Panc1 (cell line): ENCODE data around the gene PGC. TPM values are rescaled to one million over a fixed set of nuclear protein-coding genes. Genes with fewer than 3 reads are reported as not detected.

Experiments
- ATAC-seq: fragments of 200-7000 bp; cut with Tn5 transposase; 2 replicates; pipeline ENCODE4 v1.9.1; 2020; ENCODE audit warnings: mild to moderate bottlenecking, moderate library complexity
- BruUV-seq: library from RNA; stranded (reverse); fragments of 400-500 nt; replicated peaks from 2 replicates; lab custom pipeline; 2021; lab: Mats Ljungman, UMichigan
- CTCF ChIA-PET: fragments of 300-600 bp; sonication (Branson Sonifier 250); formaldehyde crosslinking; loops from one replicate; lab custom pipeline; 2022; ENCODE audit warnings: antibody characterized with exemption; lab: Charles Lee
- POLR2A ChIA-PET: fragments of 300-600 bp; sonication (Branson Sonifier 250); formaldehyde crosslinking; loops from one replicate; lab custom pipeline; 2022; ENCODE audit warnings: antibody characterized with exemption; lab: Charles Lee
- DNase-seq: peaks from one replicate; pipeline ENCODE4 v3.0.0-alpha.2; 2010; ENCODE audit warnings: low read depth, low spot score
- H3K27ac ChIP-seq: 2 replicates; pipeline ENCODE4 v1.5.1; 2011; ENCODE audit warnings: mild to moderate bottlenecking, low read length, inconsistent platforms
- H3K27me3 ChIP-seq: fragments of 200-500 bp; sonication (Bioruptor generic); 2 replicates; pipeline ENCODE4 v1.6.0; 2014; ENCODE audit warnings: low read length, inconsistent platforms; ENCODE audit not compliant: control insufficient read depth, insufficient read depth
- H3K36me3 ChIP-seq: fragments of 200-500 bp; sonication (Bioruptor generic); 2 replicates; pipeline ENCODE4 v1.5.1; 2014; ENCODE audit warnings: inconsistent platforms, mild to moderate bottlenecking, low read length, moderate library complexity; ENCODE audit not compliant: control insufficient read depth, insufficient read depth
- H3K4me1 ChIP-seq: 2 replicates; pipeline ENCODE4 v1.5.1; 2011; ENCODE audit warnings: inconsistent platforms, mild to moderate bottlenecking, low read length, moderate library complexity; ENCODE audit not compliant: control insufficient read depth, insufficient read depth
- H3K4me3 ChIP-seq, 2 experiments: 2 replicates each; pipeline ENCODE4 v1.5.1; 2011 to 2012; ENCODE audit warnings: low read depth in 2 of 2, low read length in 2 of 2, mild to moderate bottlenecking in 2 of 2, inconsistent platforms in 1 of 2, moderate library complexity in 1 of 2
- H3K9me3 ChIP-seq: fragments of 200-500 bp; sonication (Bioruptor generic); 2 replicates; pipeline ENCODE4 v1.5.1; 2014; ENCODE audit warnings: low read depth, mild to moderate bottlenecking, inconsistent platforms, low read length, moderate library complexity; ENCODE audit not compliant: control insufficient read depth, insufficient read depth
- POLR2AphosphoS5 ChIP-seq: IDR thresholded peaks from 2 replicates; pipeline ENCODE4 v1.6.1; 2012; ENCODE audit warnings: mild to moderate bottlenecking, low read depth, low read length, moderate library complexity
- SIN3A ChIP-seq: IDR thresholded peaks from 2 replicates; pipeline ENCODE4 v1.6.1; 2012; ENCODE audit warnings: low read depth, mild to moderate bottlenecking, low read length, moderate library complexity, borderline replicate concordance; ENCODE audit not compliant: insufficient read depth
- TCF7L2 ChIP-seq: IDR thresholded peaks from 2 replicates; pipeline ENCODE4 v1.6.1; 2011; ENCODE audit warnings: mild to moderate bottlenecking, low read depth, low read length, inconsistent platforms
- in situ Hi-C: cut with HindIII; loops from 2 replicates; pipeline ENCODE4 v1.10.0; 2016; ENCODE audit warnings: low sequenced_read_pairs, low pct_unique_long_range_greater_than_20kb
- intact Hi-C: fragments of 100-400 bp; cut with micrococcal nuclease; formaldehyde crosslinking; loops from one replicate; pipeline ENCODE4 v1.10.0; 2022; ENCODE audit not compliant: unreplicated experiment
- total RNA-seq: library from RNA; stranded (reverse); gene quantifications from one replicate; pipeline ENCODE4 v1.2.1, GENCODE V29; 2021; ENCODE audit not compliant: unreplicated experiment
- TF ChIP-seq, protein P1 (sequence below): fragments of 450-650 bp; IDR thresholded peaks from 2 replicates; pipeline ENCODE4 v1.5.1; 2017; ENCODE audit warnings: mild to moderate bottlenecking
- TF ChIP-seq, protein P2 (sequence below), 2 experiments: IDR thresholded peaks; 2 replicates each; pipeline ENCODE4 v1.6.1; 2011 to 2012; ENCODE audit warnings: low read depth in 2 of 2, control low read depth in 1 of 2, low read length in 1 of 2, mild to moderate bottlenecking in 1 of 2, moderate library complexity in 1 of 2; ENCODE audit not compliant: insufficient read depth in 1 of 2

The PGC gene
- total RNA-seq, 1 experiment from 2014 or later = 0.18 TPM

DNA sequence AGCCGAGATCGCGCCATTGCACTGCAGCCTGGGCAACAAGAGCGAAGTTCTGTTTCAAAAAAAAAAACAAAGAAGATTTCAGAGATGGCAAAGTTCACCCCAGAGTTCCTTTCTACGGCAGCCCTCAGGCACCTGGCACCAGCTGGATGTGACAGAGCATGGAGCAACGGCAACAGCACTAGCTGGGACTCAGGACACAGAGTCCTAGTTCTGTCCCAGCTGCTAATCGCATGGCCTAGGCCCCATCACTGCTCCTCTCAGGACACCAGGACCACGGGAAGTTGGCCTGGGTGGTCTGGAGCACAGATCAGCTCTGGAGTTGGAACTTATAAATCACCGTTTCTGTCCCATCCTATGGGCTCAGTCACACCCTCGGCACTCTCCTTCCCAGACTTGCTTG lies 1.1 kb downstream of the PGC start:
- TF ChIP-seq TCF7L2 = no peak
- TF ChIP-seq, protein P1, sequence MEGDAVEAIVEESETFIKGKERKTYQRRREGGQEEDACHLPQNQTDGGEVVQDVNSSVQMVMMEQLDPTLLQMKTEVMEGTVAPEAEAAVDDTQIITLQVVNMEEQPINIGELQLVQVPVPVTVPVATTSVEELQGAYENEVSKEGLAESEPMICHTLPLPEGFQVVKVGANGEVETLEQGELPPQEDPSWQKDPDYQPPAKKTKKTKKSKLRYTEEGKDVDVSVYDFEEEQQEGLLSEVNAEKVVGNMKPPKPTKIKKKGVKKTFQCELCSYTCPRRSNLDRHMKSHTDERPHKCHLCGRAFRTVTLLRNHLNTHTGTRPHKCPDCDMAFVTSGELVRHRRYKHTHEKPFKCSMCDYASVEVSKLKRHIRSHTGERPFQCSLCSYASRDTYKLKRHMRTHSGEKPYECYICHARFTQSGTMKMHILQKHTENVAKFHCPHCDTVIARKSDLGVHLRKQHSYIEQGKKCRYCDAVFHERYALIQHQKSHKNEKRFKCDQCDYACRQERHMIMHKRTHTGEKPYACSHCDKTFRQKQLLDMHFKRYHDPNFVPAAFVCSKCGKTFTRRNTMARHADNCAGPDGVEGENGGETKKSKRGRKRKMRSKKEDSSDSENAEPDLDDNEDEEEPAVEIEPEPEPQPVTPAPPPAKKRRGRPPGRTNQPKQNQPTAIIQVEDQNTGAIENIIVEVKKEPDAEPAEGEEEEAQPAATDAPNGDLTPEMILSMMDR = no peak
- TF ChIP-seq POLR2AphosphoS5 = no peak
- TF ChIP-seq, protein P2, sequence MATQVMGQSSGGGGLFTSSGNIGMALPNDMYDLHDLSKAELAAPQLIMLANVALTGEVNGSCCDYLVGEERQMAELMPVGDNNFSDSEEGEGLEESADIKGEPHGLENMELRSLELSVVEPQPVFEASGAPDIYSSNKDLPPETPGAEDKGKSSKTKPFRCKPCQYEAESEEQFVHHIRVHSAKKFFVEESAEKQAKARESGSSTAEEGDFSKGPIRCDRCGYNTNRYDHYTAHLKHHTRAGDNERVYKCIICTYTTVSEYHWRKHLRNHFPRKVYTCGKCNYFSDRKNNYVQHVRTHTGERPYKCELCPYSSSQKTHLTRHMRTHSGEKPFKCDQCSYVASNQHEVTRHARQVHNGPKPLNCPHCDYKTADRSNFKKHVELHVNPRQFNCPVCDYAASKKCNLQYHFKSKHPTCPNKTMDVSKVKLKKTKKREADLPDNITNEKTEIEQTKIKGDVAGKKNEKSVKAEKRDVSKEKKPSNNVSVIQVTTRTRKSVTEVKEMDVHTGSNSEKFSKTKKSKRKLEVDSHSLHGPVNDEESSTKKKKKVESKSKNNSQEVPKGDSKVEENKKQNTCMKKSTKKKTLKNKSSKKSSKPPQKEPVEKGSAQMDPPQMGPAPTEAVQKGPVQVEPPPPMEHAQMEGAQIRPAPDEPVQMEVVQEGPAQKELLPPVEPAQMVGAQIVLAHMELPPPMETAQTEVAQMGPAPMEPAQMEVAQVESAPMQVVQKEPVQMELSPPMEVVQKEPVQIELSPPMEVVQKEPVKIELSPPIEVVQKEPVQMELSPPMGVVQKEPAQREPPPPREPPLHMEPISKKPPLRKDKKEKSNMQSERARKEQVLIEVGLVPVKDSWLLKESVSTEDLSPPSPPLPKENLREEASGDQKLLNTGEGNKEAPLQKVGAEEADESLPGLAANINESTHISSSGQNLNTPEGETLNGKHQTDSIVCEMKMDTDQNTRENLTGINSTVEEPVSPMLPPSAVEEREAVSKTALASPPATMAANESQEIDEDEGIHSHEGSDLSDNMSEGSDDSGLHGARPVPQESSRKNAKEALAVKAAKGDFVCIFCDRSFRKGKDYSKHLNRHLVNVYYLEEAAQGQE (IDR thresholded peaks at IDR 0.05; ENCODE audit: insufficient read depth in 1 of 2, low read depth in 2 of 2, low read length in 1 of 2) = no peak
- TF ChIP-seq SIN3A = no peak
- intact Hi-C loops (no loop called here), in situ Hi-C loops (no loop called here)
- no peak for DNase-seq
- Histone ChIP-seq H3K4me1 (peaks cover 9% of the 10 kb centered on the region), H3K27ac (no peak overlapping the region), H3K27me3 (no peaks in the 10 kb centered on the region), H3K36me3 (no peaks in the 10 kb centered on the region), H3K4me3 (no peak overlapping the region), H3K9me3 (no peaks in the 10 kb centered on the region)
- ChIA-PET POLR2A (no interaction called here), CTCF (no interaction called here)
- no TSS peak for BruUV-seq
- no peak for ATAC-seq

DNA sequence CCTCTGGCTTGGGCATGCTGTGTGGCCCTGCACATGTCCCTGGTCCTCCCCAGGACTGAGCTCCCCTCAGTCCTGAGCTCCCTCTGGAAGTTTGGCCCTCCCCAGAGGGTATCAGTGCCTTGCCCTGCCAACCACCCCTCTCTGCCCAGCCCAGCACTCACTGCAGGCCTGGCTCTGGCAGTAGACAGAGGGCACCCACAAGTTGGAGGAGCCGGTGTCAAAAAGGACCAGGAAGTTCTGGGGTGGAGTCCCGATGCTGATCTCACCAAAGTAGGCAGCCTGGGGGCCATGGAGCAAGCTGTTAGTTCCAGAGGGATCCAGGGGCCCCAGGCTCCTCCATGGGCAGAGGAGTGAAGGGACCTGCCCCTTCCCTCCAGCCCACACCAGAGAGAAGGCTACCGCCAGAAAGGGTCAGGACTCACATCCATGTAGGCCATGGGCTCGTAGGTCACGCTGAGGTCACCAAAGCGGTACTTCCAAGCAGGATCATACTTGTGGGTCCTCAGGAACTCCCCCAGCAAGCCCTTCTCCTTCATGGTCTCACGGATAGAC lies 2.9 kb downstream of the PGC start:
- ChIA-PET CTCF (interaction anchor here (0.6 kb wide), 1 partner anchor 220 kb away, joined by 5 read pairs; no protein-coding TSS in a partner anchor), POLR2A (interaction anchor here (0.6 kb wide), 1 partner anchor 9 kb away, joined by 4 read pairs; the partner anchor contains the start of gene TFEB)
- no TSS peak for BruUV-seq
- ATAC-seq = no peak
- intact Hi-C loops = no loop called here
- DNase-seq = no peak
- H3K4me1 ChIP-seq = peaks cover 9% of the 10 kb centered on the region
- H3K27me3 ChIP-seq = no peaks in the 10 kb centered on the region
- in situ Hi-C loops = no loop called here
- no peaks in the 10 kb centered on the region for H3K9me3 ChIP-seq
- TF ChIP-seq POLR2AphosphoS5 = no peak
- no peak for TF ChIP-seq SIN3A
- TF ChIP-seq TCF7L2 = no peak
- TF ChIP-seq, protein P2 (IDR thresholded peaks at IDR 0.05; ENCODE audit: insufficient read depth in 1 of 2, low read depth in 2 of 2, low read length in 1 of 2) = no peak
- TF ChIP-seq, protein P1 = no peak
- no peaks in the 10 kb centered on the region for H3K36me3 ChIP-seq
- no peak overlapping the region for H3K4me3 ChIP-seq
- no peak overlapping the region for H3K27ac ChIP-seq
